HCEC 1CT (cell line): ENCODE data around the gene PRDX3.
"Not testable (repeated sequence)": the region's sequence is repeated elsewhere in the genome, so short reads cannot be mapped to it uniquely, and the experiment has no call there.

Source experiments
- DNase-seq: peaks from one replicate; pipeline ENCODE4 v3.0.0-alpha.2; 2017

Gene PRDX3

DNA sequence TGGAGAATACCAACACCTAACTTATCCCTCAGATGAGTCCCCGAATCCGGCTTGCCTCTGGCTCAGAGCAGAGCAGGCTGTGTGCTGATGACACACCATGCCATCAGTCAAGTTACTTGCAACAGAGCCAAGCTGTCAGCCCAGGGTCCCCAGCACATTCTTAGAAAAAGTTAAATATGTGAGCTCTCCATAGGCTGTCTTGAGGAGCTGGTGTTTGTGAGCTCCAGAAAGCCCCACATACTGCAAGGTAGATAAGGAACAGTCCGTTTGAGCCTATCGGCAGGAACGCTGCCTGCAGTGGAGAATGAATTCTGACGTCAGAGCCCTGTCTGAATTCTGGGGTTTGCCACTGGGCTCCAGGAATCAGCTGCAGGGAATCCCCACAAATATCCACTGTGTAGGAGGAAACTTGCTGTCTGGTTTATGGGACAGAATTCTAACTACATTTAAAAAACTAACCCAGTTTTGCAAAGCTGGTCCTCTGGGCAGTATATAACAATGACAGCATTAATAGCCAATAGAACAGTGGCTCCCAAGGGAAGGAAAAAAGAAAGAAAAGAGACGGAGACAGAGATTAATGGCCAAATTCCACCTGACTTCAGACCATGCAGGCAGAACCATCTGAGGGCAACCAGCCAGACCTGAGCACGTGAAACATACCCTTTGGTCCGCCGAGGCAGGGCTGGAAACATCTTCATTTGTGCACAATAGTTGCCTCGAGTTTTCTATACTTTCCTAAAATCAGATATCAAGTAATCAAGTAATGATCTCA lies 16.7 kb downstream of the PRDX3 start:
- peak; percentile 36 for DNase-seq

- DNase-seq = no peak
Measured at GRCh38 chr10:119159332-119159731, 19.3 kb downstream of the PRDX3 start.

GRCh38 chr10:119153661-119154060 lies 25.0 kb downstream of the PRDX3 start:
- DNase-seq = no peak

DNA sequence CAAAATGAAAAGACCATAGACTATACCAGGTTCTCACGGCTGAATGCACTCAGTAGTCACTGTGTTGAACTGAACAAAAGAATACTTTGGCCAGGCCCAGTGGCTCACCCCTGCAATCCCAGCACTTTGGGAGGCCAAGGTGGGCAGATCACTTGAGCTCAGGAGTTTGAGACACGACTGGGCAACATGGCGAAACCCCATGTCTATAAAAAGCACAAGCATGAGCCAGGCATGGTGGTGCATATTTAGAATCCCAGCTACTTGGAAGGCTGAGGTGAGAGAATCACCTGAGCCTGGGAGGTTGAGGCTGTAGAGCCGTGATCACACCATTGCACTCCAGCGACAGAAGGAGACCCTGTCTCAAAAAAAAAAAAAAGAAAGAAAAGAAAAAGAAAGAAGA lies 25.6 kb downstream of the PRDX3 start:
- DNase-seq = no peak

DNA sequence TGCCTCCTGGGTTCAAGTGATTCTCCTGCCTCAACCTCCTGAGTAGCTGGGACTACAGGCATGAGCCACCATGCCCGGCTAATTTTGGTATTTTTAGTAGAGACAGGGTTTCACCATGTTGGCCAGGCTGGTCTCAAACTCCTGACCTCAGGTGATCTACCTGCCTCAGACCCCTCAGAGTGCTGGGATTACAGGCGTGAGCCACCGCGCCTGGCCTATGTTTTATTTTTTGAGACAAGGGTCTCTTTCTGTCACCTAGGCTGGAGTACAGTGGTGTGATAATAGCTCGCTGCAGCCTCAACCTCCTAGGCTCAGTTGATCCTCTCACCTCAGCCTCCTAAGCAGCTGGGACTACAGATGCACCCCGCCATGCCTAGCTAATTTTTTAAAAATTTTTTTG lies 27.0 kb downstream of the PRDX3 start:
- DNase-seq = not testable (repeated sequence)

DNA sequence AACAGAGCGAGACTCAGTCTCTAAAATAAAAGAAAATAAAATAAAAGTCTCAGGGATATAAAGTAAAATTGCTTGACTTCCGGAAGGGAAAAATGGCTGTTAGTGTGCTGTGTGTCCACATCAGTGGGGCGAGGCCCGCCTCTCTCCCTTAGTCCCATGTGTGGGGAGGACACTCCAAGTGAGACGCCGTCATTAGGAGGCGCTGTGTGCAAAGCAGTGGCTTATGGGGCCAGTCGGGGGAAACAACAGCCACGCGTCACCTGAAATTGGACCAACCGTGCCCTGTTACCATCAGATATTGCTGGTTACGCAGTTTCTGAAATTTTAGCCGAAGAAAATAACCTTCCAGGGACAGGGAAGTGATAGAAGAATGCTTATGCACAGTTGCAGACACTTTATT lies 28.9 kb downstream of the PRDX3 start:
- no peak for DNase-seq

GRCh38 chr10:119149157-119149556 lies 29.5 kb downstream of the PRDX3 start:
- DNase-seq = no peak

DNA sequence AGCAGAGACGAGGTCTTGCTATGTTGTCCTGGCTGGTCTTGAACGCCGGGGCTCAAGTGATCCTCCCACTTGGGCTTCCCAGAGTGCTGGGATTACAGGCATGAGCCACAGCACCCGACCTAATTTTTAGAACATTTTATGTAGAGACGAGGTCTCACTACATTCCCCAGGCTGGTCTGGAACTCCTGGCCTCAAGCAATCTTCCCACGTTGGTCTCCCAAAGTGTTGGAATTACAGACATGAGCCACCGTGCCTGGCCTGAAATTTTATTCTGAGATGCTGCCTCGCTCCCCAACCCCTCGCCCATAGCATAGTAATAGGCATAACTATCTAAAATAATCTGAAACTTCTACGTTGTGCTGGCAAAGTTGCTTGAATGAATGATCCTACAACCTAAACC lies 35.0 kb downstream of the PRDX3 start:
- no peak for DNase-seq

GRCh38 chr10:119140603-119141245 lies 37.9 kb downstream of the PRDX3 start:
- no peak for DNase-seq

DNA sequence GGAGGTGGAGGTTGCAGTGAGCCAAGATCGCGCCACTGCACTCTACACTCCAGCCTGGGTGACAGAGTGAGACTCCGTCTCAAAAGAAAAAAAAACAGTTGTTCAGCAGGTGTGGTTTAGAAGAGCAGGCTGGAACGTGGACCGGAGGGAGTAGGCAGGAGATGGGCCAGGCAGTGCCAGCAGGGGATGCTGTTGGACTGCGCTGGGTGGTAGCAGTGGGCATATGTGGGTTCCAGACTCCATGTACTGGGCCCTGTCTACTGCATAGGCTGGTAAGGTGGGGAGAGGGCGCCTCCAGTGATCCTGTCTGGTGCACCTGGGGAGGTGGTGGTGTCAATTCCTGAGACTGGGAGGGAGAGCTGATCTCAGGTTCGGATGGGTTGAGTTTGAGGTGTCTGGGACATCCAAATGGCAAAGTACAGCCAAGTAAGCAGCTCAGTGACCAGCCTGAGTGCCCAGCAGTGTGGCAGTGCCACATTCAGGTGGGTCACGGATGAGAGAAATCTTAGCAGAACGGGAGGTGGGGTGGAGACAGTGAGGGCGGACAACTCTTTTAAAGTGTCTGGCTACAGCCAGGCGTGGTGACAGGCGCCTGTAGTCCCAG lies 39.0 kb downstream of the PRDX3 start:
- DNase-seq = peak; percentile 32

- no peak for DNase-seq
Measured at GRCh38 chr10:119138346-119139306, 40.0 kb downstream of the PRDX3 start.

- not testable (repeated sequence) for DNase-seq
Measured at GRCh38 chr10:119137878-119138277, 40.7 kb downstream of the PRDX3 start.

- DNase-seq = peak; percentile 71
Measured at GRCh38 chr10:119136084-119136483, 42.5 kb downstream of the PRDX3 start.

GRCh38 chr10:119135513-119135881 lies 43.1 kb downstream of the PRDX3 start:
- DNase-seq = peak; percentile 86

- no peak for DNase-seq
Measured at GRCh38 chr10:119133949-119134348, 44.7 kb downstream of the PRDX3 start.

DNA sequence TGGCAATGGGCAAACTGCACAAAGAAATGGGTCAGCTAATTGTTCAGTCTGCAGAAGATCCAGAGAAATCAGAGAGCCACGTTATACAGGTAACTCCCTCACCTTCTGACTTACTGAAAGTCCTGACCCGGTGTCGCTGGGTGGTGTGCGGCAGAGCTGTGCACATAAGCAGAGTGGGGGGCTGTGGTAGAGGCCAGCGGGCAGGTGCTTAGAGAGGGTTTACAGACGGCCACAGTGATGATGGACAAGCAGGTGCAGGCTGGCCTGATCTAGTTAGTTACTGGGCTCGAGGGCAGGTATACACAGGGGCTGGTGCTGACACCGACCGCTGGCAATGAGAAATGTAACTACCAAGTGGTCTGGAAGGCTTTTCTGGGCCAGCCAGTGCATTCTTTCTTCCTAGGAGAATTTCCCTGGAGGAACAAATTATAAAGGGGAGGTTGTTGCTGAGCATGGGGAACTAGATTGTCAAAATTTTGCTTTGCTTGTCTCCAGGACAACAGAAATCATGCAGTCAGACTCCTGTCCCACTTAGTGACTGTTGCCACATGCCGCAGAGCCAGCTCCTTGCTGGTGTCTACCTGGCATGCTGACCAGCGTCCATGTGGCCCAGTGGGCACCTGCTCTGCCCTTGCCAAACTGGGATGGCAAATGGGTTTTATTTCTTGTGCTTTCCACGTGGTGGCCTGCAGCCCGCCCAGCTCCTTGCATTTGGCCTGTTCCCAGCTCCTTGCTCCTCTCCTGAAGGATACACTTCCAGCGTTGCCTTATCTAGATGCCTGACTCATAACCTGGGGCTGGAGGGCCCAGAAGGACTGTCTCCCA lies 45.9 kb downstream of the PRDX3 start:
- no peak for DNase-seq

GRCh38 chr10:119131512-119132240 lies 46.9 kb downstream of the PRDX3 start:
- DNase-seq = peak; percentile 45

- DNase-seq = no peak
Measured at GRCh38 chr10:119129721-119130120, 48.9 kb downstream of the PRDX3 start.

GRCh38 chr10:119125942-119126341 lies 52.7 kb downstream of the PRDX3 start:
- no peak for DNase-seq

- DNase-seq = no peak
Measured at GRCh38 chr10:119120875-119121274, 57.7 kb downstream of the PRDX3 start.

DNA sequence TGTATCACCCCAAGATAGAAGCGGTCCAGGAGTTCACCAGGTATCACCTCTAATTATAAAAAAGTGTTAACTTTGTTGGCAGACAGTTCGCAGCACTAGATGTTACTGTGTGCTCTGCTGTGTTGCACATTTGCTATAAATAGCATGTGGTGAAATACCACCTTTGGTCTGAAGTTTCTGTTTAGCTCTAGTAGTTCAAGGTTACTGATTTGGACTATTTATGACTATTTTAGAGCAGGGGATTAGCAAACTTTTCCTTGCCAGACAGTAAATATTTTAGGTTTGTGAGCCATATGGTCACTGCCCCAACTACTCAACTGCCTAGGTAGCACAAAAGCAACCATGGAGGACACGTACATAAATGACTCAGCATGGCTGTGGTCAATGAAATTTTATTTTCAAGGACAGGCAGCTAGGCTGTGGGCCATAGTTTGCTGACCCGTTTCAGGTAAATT lies 58.2 kb downstream of the PRDX3 start:
- peak; percentile 77 for DNase-seq
